HG02678 (cell line): ENCODE results near the gene FASTKD3.

Experiments used
- ATAC-seq: cut with Tn5 transposase; IDR thresholded peaks from one replicate; pipeline ENCODE4 v1.9.1; 2021; ENCODE audit warnings: mild to moderate bottlenecking, moderate library complexity; ENCODE audit not compliant: unreplicated experiment

FASTKD3 gene

DNA sequence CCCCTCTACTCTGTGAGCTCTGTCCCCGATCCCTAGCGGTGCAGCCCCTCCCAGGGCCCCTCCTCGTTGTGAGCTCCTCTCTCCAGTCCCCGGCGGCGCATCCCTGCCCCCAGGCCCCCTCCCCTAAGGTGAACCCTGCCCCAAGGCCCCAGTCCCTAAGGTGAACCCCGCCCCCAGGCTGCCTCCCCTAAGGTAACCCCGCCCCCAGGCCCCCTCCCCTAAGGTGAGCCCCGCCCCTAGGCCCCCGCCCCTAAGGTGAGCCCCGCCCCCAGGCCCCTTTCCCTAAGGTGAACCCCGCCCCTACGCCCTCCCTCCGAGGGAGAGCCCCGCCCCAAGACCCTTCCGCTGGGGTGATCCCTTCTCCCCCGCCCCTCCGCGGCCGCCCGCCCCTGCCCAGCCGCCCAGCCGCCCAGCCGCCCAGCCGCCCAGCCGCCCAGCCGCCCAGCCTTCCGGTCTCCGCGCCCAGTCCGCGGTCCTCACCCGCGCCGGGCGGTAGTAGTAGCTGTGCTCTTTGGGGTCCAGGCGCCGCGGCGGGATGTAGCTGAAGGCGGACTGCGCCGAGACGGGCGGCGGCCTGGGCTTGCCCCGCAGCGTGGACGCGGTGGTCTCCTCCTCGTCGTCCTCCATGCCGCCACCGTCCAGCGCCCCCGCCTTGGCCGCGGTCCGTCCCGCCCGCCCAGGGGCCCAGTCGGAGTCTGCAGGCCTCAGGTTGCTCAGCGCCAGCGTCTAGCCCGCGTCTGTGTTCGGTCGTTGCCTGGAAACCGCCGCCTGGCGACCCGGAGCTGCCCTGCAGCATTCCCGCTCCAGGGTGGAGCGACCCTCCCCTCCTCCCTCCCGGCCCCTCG lies 18.2 kb downstream of the FASTKD3 start, which contains the start of gene CFAP90:
CFAP90 (minus strand) TSS at position 739 of the 845 bp plus-strand sequence; CDS start at position 627, 112 bp downstream.
- ATAC-seq = no peak

DNA sequence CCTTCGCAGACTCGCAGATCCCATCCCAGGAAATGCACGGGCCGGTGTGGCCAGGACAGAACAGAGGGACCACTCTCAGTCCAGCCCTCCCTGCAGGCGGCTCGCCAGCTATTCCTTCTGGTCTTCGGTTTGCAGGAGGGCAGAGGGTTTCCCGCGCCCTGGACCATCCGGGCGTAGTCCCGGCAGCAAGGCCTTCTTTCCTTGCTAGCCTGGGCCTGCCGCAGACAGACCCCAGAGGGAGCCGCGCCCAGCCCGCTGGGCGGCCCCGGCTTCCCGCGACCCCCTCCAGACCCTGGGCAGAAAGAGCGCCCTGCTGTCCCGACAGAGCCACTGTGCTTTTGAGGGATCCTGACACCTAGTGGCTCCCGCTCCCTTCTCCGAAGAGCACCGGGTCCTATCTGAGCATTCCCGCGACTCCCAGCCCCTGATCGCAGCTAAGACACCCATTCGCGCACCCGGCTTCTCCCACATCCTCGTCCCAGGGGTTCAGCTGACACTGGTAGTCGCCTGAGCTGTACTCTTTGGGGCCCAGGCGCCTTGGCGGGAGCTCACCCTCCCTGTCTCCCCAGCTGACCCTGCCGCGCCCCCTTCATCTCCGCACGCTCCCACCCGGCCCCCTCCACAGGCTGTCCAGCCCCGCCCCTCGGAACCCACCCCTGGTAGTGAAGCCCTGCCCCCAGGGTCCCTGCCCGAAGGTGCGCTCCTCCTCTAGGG lies 19.0 kb downstream of the FASTKD3 start:
- no peak for ATAC-seq

DNA sequence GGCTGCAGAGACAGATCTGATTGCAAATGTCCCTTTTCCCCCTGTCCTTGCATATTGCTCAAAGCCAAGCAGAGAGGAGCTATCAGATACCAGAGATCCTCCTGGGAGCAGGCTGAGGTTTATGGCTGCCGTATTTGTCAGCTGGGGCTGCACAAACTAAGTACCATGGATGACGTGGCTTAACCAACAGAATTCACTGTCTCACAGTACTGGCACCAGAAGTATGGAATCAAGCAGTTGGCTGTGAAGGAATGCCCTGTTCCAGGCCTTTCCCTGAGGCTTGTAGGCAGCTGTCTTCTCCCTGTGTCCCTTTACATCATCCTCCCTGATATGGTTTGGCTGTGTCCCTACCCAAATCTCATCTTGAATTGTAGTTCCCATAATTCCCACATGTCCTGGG lies 20.5 kb downstream of the FASTKD3 start:
- ATAC-seq = no peak

DNA sequence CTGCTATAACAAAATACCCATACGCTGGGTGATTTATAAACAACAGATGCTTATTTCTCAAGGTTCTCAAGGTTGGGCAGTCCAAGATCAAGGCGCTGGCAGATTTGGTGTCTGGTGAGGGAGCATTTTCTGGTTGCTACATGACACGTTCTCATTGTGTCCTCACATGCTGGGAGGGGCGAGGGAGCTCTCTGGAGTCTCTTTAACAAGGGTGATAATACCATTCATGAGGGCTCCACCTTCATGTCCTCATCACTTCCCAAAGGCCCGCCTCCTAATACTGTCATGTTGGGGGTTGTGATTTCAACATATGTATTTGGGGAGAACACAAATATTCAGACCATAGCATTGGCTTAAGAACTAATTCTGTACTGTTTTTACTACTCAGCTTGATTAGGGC lies 22.5 kb downstream of the FASTKD3 start:
- ATAC-seq = no peak

DNA sequence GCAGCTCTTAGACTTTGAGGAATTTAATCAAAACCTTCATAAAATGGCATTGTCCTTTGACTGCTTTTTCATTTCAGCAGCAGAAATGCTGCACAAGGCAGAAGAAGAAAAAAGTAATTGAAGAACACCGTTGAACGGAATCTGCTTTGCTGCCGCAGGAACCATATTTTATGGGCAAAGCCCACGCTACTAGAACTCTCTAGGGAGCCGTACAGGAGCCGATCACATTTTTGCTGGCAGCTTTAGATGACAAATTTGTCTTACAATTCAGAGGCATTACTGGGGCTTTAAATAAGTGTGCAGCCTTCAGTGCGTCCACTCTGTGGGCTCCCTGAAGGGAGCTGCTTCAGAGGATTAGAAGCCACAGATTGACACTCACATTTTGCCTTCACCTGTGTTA lies 23.3 kb downstream of the FASTKD3 start:
- ATAC-seq = no peak

DNA sequence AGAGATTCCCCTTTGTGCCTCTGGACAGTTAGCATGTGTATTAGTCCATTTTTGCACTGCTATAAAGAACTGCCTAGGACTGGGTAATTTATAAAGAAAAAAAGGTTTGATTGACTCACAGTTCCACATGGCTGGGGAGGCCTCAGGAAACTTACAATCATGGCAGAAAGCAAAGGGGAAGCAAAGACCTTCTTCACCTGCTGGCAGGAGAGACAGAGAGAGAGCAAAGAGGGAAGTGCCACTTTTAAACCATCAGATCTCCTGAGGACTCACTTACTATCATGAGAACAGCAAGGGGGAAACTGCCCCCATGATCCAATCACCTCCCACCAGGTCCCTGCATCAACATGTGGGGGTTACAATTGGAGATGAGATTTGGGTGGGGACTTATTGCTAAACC lies 23.9 kb downstream of the FASTKD3 start:
- ATAC-seq = no peak

DNA sequence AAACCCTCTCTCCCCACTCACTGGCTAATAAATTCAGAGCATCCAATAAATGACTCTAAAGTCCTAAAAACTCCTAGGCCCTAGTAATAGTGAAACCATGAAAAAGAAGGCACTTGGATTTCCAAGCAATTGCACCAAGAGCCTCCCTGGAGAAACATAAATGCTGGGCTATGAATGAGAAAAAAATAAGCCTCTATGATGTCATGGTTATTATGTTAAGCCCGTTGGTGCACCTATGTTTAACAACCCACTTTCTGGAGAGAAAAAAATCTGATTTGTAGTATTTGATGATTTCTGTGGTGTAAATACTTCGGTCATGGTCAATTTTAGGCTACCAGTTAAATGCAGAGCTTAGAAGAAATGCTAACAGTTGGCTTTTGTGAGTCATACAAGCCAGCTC lies 26.3 kb downstream of the FASTKD3 start:
- ATAC-seq = no peak

DNA sequence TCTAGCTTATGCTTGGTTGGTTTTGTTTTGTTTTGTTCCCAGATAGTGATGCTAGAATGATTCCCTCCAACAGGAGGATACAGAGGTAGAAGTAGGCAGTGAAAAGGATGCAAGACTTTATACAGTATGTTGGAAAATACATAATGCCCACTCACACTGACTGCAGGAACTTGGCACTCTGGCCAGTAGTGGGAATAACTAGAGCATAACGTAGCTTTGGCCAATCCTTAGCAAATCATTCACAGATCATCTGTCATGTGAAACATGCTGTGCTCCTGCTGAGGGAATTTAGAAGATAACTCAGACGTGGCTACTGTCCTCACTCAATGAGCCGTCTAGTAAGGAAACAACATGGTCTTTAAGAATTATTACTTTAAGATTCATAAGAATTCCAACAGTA lies 31.4 kb downstream of the FASTKD3 start:
- no peak for ATAC-seq

DNA sequence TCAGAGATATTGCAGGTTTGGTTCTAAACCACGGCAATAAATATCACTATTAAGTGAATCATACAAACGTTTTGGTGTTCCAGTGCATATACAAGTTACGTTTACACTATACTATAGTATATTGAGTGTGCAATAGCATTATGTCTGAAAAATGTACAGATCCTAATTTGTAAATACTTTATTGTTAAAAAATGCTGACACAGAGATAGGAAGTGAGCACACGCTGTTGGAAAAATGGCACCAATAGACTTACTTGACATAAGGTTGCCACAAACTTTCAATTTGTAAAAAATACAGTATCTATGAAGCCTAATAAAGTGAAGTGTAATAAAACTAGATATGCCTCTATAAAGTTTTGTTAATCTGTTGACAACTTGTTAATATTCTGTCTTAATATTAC lies 33.8 kb downstream of the FASTKD3 start:
- ATAC-seq = no peak

DNA sequence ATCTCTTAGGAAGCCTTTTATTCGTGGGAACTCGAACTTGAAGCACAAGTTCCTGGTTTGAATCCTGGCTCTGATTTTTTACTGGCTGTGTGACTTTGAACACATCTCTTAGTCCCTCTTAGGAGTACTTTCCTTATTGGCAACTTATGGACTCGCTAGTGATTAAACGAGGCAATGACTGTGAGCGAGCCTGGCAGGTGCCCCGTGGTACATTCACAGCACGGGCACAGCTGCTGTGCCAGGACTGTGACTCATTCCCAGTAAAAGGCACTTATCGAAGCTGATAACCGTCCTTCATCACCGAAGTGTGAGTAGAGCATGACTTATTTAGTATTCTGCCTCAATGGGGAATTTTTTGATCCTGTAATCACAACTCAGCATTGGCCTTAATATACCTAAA lies 40.6 kb downstream of the FASTKD3 start:
- no peak for ATAC-seq

DNA sequence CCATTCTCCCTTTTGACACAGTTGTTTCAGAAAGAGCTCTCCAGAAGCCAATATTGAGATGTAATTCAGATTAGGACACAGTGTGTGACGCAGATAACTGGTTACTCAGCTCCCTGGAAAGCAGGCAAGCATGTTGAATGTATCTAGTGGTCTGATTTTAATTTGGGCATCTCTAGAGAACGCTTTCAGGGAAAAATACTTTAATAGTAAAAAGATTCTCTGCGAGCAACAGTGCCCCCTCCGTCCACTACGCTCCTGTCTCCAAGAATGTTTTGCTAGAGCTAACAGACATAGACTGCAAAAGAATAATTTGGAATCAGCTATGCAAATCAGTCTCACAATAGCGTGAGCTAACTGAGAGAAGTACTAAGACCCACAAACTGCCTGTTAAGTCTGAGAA lies 41.2 kb downstream of the FASTKD3 start:
- no peak for ATAC-seq

DNA sequence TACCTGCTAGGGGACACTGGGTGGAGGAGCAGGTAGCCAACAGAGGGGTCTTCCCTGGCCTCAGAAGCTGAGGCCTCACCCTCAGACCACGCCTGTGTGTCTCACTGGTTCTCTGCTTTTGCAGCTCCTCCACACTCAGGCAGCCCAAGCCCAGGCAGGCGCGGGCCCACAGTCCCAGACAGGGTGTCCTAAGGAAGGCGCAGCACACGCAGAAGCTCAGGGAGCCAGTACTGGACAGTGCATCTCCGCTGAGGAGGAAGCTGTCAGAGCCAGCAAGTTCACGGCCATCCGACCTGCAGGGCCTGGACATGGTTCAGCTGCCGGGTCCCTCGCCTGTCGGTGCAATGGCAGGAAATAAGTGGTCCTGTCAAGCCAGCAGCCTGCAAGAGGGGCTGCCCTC lies 43.2 kb downstream of the FASTKD3 start:
- no peak for ATAC-seq

DNA sequence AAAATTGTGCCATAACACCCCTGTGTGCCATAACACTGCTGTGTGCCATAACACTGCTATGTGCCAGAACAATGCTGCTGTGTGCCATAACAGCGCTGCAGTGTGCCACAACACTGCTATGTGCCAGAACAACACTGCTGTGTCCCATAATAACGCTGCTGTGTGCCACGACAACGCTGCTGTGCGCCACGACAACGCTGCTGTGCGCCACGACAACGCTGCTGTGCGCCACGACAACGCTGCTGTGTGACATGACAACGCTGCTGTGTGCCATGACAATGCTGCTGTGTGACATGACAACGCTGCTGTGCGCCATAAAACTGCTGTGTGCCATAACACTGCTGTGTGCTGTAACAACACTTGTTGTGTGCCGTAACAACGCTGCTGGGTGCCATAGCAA lies 43.8 kb downstream of the FASTKD3 start:
- no peak for ATAC-seq

DNA sequence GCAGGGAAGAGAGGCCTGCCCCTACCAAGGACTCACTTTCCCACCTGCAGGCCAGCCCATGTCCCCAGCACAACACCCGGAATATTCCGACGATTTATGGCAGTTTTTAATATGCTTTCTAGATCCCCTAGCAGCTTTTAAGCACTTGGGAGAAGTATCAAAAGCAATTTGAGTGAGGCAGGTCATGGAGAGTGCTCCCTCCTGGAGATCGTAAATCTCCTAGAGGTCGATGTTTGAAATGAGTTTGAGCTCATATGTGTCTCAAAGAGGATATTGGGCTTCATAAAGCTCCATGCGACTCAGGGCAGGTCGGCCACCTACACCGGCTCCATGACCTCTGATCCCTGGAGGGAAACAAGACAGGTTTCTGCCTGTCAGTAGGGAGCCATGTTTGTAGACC lies 45.2 kb downstream of the FASTKD3 start:
- no peak for ATAC-seq

DNA sequence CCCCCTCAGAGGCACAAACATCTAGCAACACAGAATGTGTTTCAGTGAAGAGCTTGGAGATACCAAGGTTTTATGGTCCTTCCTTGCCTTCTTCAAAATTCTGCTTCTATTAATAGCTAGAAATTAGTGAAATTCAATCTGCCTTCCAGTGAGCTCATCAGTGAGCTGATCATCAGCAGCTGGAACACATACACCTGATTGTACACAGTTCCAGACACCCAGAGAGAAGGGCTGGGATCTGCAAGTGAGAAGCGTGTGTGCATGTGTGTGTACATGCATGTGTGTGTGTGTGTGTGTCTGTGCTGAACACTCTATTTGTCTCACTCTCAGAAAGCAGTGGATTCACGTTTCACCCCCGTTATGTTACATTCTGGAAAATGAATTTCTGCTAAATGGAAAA lies 46.4 kb downstream of the FASTKD3 start:
- ATAC-seq = no peak

DNA sequence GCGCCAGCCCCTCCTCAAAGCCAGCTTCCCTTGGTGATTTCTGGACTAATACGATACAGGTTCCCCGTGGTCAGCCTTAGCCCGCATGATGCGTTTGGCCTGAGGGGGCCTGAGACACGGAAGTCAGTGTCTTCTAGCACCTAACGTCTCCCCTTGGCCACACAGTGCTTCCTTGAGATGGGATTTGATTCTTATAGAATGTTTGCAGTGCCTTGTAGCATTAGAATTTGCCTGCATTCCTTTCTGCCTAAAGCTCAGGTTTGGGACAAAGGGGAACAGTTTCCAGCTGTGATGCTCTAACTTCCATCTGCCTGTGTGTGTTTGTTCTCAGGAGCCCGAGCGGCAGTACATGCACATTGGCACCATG lies 52.3 kb downstream of the FASTKD3 start:
- ATAC-seq = peak; percentile 10

DNA sequence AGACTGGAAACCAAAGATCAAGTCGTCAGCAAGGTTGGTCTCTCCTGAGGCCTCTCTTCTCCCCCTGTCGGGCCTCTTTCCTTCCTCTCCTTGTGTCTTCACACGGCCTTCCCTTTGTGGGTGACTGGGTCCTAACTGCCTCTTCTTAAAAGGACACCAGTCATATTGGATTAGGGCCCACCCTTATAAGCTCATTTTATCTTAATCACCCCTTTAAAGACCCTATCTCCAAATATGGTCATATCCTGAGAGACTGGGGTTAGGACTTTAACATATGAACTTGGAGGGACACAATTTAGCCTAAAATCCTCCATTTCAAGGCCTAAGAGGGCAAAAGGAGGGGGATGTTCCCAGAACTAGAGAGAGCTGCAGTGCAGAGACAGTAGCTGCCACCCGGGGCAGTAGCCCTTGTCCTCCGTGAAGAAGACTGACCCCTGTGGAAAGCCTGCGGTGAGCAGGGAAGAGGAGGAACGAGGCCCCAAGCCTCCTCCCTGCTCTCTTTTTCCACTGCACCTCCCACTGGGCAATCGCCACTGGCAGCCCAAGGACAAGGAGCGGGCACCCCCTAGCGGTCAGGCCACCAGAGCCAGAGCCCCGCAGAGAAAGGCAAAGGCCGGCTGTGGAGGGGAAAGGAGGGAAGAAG lies 52.8 kb downstream of the FASTKD3 start:
- ATAC-seq = peak; percentile 94

DNA sequence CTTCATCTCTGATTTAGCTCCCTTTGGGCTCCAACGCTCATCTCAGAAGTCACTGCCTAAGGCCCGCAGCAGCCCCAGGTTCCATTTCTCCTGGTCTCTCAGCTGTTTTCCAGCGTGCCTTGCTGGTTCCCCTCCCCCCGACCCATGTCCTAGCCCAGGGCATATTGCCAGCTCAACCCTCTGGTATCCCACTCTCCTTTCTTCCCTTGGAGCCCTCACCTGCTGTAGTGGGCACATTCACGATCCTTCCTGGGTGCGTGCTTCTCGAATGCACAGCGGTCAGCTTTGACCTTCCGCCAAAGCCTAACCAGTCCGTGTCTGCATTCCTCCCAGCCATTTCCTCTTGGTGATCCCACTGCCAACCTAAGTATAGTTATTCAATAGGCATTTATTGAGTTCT lies 54.0 kb downstream of the FASTKD3 start:
- no peak for ATAC-seq

DNA sequence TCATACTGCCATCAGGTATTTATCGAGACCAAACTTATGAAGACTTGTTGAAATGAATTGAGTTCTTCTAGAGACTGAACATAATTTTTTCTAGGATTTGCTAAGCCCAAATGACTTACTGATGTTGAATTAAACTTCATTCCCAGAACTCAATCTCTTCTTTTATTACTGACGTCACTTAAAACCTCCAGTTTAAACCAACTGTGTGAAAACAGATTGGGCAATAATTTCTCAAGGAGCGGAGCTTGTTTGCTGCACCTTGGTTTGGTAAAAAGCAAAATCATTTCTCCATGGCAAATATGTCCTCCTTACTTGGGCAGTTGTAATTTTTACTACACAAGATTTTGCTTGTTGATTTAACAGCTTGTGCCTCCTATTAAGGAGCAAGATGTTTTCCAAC lies 55.3 kb downstream of the FASTKD3 start:
- no peak for ATAC-seq

DNA sequence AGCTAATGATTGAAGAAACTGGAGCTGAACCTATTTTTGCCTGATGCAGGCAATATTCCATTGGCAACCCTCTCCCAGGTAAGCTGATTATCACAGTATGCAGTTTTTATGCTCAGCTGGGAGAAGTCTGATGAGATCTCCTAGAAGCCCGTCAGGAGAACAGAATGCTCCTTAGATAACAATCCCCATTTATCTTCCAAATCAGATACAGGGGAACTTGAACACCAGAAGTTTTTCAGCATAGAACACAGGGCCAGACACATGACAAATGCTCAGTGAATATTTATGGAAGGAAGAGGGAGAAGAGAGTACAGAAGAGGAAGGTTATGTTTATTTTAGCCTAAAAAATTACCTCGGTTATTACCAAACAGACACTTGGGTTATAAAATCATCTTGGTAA lies 55.8 kb downstream of the FASTKD3 start:
- no peak for ATAC-seq

DNA sequence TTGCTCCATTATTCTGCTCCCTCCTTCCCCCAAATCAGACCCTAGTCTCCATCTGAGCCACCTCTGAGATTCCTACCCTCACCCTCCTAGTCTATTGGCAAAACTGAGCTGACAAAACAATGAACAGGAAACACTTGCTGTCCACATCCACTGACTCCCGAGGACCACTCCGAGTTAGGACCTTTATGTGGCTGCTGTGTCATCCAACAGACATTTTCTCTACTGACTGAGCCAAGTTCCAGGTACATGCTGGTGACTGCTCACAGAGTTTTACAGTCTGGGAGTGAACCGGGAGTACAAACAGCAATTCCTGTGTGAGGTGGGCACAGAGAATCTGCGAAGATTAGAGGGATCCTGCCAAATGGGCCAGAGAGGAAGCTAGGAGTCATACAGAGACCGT lies 57.1 kb downstream of the FASTKD3 start:
- no peak for ATAC-seq
